K562 (cell line): Measurements from ENCODE around the gene KRT4. TPM values are rescaled to one million over a fixed set of nuclear protein-coding genes. Genes with fewer than 3 reads are reported as not detected.

ENCODE experiments used
- ATAC-seq: fragments of 200-7000 bp; cut with Tn5 transposase; 3 replicates; pipeline ENCODE4 v1.9.1; 2020; ENCODE audit warnings: moderate library complexity
- BruUV-seq: library from RNA; stranded (reverse); fragments of 400-500 nt; replicated peaks from 2 replicates; lab custom pipeline; 2021; lab: Mats Ljungman, UMichigan
- CTCF ChIA-PET: fragments of 300-600 bp; formaldehyde crosslinking; extraction: SDS; loops from one replicate; lab custom pipeline; 2021; ENCODE audit warnings: low intra/inter-chr PET ratio; lab: Yijun Ruan, JAX
- POLR2A ChIA-PET: fragments of 300-600, 350-650 bp; sonication (Branson Sonifier 250); formaldehyde crosslinking; extraction: SDS; loops from one replicate; lab custom pipeline; 2021; ENCODE audit warnings: antibody characterized with exemption, inconsistent platforms; lab: Yijun Ruan, JAX
- DNase-seq, 4 experiments: peaks; one replicate each; pipeline versions ENCODE4 v3.0.0 to v3.0.0-alpha.2; 2011 to 2018; ENCODE audit warnings: low spot score in 3 of 4, mixed read lengths in 3 of 4; ENCODE audit errors: extremely low read depth in 1 of 4
- FAIRE-seq: peaks from 2 replicates; lab custom pipeline; 2011; peaks lifted over from hg19 to GRCh38; lab: Jason Lieb, UNC
- H2AFZ ChIP-seq: 2 replicates; pipeline ENCODE4 v1.6.0; 2011; ENCODE audit warnings: low read depth, low read length, control low read depth, inconsistent platforms
- H3K27ac ChIP-seq: fragments of 200-600 bp; 3 replicates; pipeline ENCODE4 v1.8.0; 2011; ENCODE audit warnings: low read depth, mild to moderate bottlenecking, control low read depth, inconsistent platforms, low read length, moderate library complexity, mixed read lengths; ENCODE audit errors: extremely low read depth
- H3K27me3 ChIP-seq, 2 experiments: fragments of 300-600 bp in 1 of 2; 2 replicates in 1 of 2; 3 replicates in 1 of 2; pipeline versions ENCODE4 v1.6.0 to v1.8.0; 2011; ENCODE audit warnings: inconsistent platforms in 2 of 2, low read length in 2 of 2, mild to moderate bottlenecking in 1 of 2, mixed read lengths in 1 of 2, moderate library complexity in 1 of 2; ENCODE audit not compliant: control insufficient read depth in 2 of 2, insufficient read depth in 2 of 2
- H3K36me3 ChIP-seq: fragments of 300-600 bp; 3 replicates; pipeline ENCODE4 v1.8.0; 2011; ENCODE audit warnings: mild to moderate bottlenecking, low read length, inconsistent platforms; ENCODE audit not compliant: control insufficient read depth, insufficient read depth
- H3K4me1 ChIP-seq, 2 experiments: fragments of 200-600 bp in 1 of 2; replicated peaks in 1 of 2; 2 replicates in 1 of 2; 3 replicates in 1 of 2; pipeline versions ENCODE4 v1.5.1 to v1.8.0; 2011; ENCODE audit warnings: inconsistent platforms in 2 of 2, low read length in 2 of 2, mild to moderate bottlenecking in 1 of 2, mixed read lengths in 1 of 2, moderate library complexity in 1 of 2; ENCODE audit not compliant: control insufficient read depth in 2 of 2, insufficient read depth in 2 of 2
- H3K4me2 ChIP-seq: 2 replicates; pipeline ENCODE4 v1.6.1; 2011; ENCODE audit warnings: low read length, control low read depth, inconsistent platforms, mixed read lengths; ENCODE audit not compliant: insufficient read depth
- H3K4me3 ChIP-seq: fragments of 200-600 bp; sonication (generic), shearing (Covaris generic); 2 replicates; pipeline ENCODE4 v1.5.1; 2016; ENCODE audit warnings: control low read depth, inconsistent platforms
- H3K79me2 ChIP-seq: fragments of 200-600 bp; 3 replicates; pipeline ENCODE4 v1.8.0; 2011; ENCODE audit warnings: low read length, inconsistent platforms; ENCODE audit not compliant: control insufficient read depth, insufficient read depth
- H3K9ac ChIP-seq, 2 experiments: 2 replicates each; pipeline versions ENCODE4 v1.6.0 to v1.6.1; 2011; ENCODE audit warnings: low read depth in 2 of 2, low read length in 2 of 2, control low read depth in 1 of 2, inconsistent platforms in 1 of 2, mild to moderate bottlenecking in 1 of 2, mixed read lengths in 1 of 2; ENCODE audit not compliant: insufficient read depth in 1 of 2
- H3K9me1 ChIP-seq: one replicate; pipeline ENCODE4 v1.6.0; 2011; ENCODE audit warnings: inconsistent platforms, mild to moderate bottlenecking, low read length, moderate library complexity; ENCODE audit not compliant: control insufficient read depth, insufficient read depth
- H3K9me3 ChIP-seq: replicated peaks from 2 replicates; pipeline ENCODE4 v1.5.1; 2011; ENCODE audit warnings: low read depth, low read length, inconsistent platforms; ENCODE audit not compliant: control insufficient read depth, insufficient read depth
- H4K20me1 ChIP-seq: replicated peaks from 2 replicates; pipeline ENCODE4 v1.6.1; 2011; ENCODE audit warnings: low read length, inconsistent platforms, mixed read lengths; ENCODE audit not compliant: control insufficient read depth, insufficient read depth
- ATF3 ChIP-seq, 2 experiments: fragments of 450-650 bp in 1 of 2; sonication (generic) in 1 of 2; formaldehyde crosslinking in 1 of 2; IDR thresholded peaks in 1 of 2; conservative IDR thresholded peaks in 1 of 2; 2 replicates each; pipeline versions ENCODE4 v1.6.1 to v1.8.1; 2016 to 2023; ENCODE audit warnings: mild to moderate bottlenecking in 2 of 2, moderate library complexity in 2 of 2, inconsistent platforms in 1 of 2, missing genetic modification reagents in 1 of 2
- BHLHE40 ChIP-seq: IDR thresholded peaks from 2 replicates; pipeline ENCODE4 v1.6.1; 2011; ENCODE audit warnings: low read length, improper control_type of control experiment
- FOSL1 ChIP-seq: fragments of 200-800 bp; sonication (Bioruptor generic); conservative IDR thresholded peaks from 2 replicates; pipeline ENCODE4 v1.6.1; 2016; ENCODE audit warnings: missing genetic modification characterization, missing compliant biosample characterization
- JUND ChIP-seq, 2 experiments: IDR thresholded peaks; 2 replicates in 1 of 2; 3 replicates in 1 of 2; pipeline ENCODE4 v1.6.1; 2011; ENCODE audit warnings: borderline replicate concordance in 2 of 2, low read depth in 2 of 2, low read length in 2 of 2, improper control_type of control experiment in 1 of 2, missing biosample characterization in 1 of 2, missing genetic modification characterization in 1 of 2, missing genetic modification reagents in 1 of 2
- PRPF4 ChIP-seq: fragments of 200-400 bp; formaldehyde crosslinking; IDR thresholded peaks from one replicate; pipeline ENCODE4 v1.6.1; 2017; ENCODE audit warnings: low read length, low read depth, mild to moderate bottlenecking; ENCODE audit not compliant: insufficient read depth, poor library complexity, severe bottlenecking
- ZNF584 ChIP-seq: fragments of 200-800 bp; sonication (Bioruptor generic); IDR thresholded peaks from 2 replicates; pipeline ENCODE4 v1.6.1; 2016; ENCODE audit warnings: low read depth, mild to moderate bottlenecking, missing genetic modification characterization, missing compliant biosample characterization
- WGBS: fragments of 100-300 bp; shearing (Covaris generic); methylation state at CpG from one replicate; pipeline ENCODE4 v1.1.6; 2016; ENCODE audit warnings: low coverage, mixed read lengths; ENCODE audit not compliant: insufficient coverage; ENCODE audit errors: missing lambda C conversion rate; 5-methylcytosine and 5-hydroxymethylcytosine counted together
- in situ Hi-C: fragments of 300-500 bp; cut with MboI; formaldehyde crosslinking; loops from 4 replicates; pipeline ENCODE4 v1.15.0; 2018; ENCODE audit warnings: inconsistent platforms, mixed read lengths
- intact Hi-C: fragments of 100-400 bp; cut with micrococcal nuclease; formaldehyde crosslinking; loops from 2 replicates; pipeline ENCODE4 v1.14.2; 2022
- polyA plus RNA-seq, 8 experiments: library from polyadenylated mRNA; depleted of rRNA in 4 of 8; stranded (reverse) in 5 of 8; unstranded in 3 of 8; fragments of >200 nt; fragmentation: Nextera tagmentation in 2 of 8; fragmentation: Illumina TruSeq in 1 of 8; extraction: Ambion mirVana in 2 of 8; extraction: Trizol in 1 of 8; gene quantifications; 2 replicates each; pipeline versions ENCODE4 v1.2.1 to v1.2.3, GENCODE V29; 2011 to 2014; ENCODE audit warnings: inconsistent platforms in 1 of 8, missing spikeins in 1 of 8
- total RNA-seq, 7 experiments: library from RNA; depleted of rRNA in 6 of 7; stranded (reverse); fragments of >200 nt in 6 of 7; fragmentation: Illumina TruSeq in 2 of 7; extraction: Trizol in 2 of 7; gene quantifications; 2 replicates each; pipeline versions ENCODE4 v1.2.1 to v1.2.3, GENCODE V29; 2011 to 2021; ENCODE audit warnings: low replicate concordance in 1 of 7
- TF ChIP-seq, protein P1 (sequence below): sonication (generic); formaldehyde crosslinking; IDR thresholded peaks from 2 replicates; pipeline ENCODE4 v1.9.0; 2022; ENCODE audit warnings: mild to moderate bottlenecking, missing genetic modification reagents
- TF ChIP-seq, protein P2 (sequence below), 2 experiments: fragments of 250-450 bp in 1 of 2; fragments of 450-650 bp in 1 of 2; sonication (Bioruptor Pico) in 1 of 2; IDR thresholded peaks; 2 replicates each; pipeline versions ENCODE4 v1.6.1 to v1.8.0; 2016 to 2021; ENCODE audit warnings: mild to moderate bottlenecking in 2 of 2, moderate library complexity in 2 of 2, missing compliant biosample characterization in 1 of 2, missing genetic modification characterization in 1 of 2

KRT4 gene
- total and polyA plus RNA-seq, 9 of the 15 experiments (the other 6 are each of a cell fraction or from before 2014, with no cell fraction given): not detected

- CTCF ChIA-PET: no interaction called here
Observed at GRCh38 chr12:52837413-52837741, 23.5 kb upstream of the KRT4 start.

More at GRCh38 chr12:52837413-52837741, 23.5 kb upstream of the KRT4 start:
- Histone ChIP-seq H3K36me3 (no peaks in the 10 kb centered on the region), H3K27ac (no peak overlapping the region), H3K9ac (no peak overlapping the region), H3K4me2 (no peak overlapping the region), H2AFZ (no peak overlapping the region), H3K9me3 (no peaks in the 10 kb centered on the region), H3K9me1 (no peaks in the 10 kb centered on the region), H3K4me1 (peaks cover 13% of the 10 kb centered on the region in 2 experiments; a peak in 3 of 5 replicates), H3K4me3 (no peak overlapping the region), H3K79me2 (no peaks in the 10 kb centered on the region), H4K20me1 (0 out of 2 replicates have a peak, but pooled peaks cover 13% of the 10 kb centered on the region), H3K27me3 (peaks cover 18 to 66% of the 10 kb centered on the region in 2 experiments)
- intact Hi-C loops (no loop called here), in situ Hi-C loops (no loop called here)
- POLR2A ChIA-PET: no interaction called here
- peak; percentile 72 for FAIRE-seq
- peak in 1 of 4 experiments; percentile 31 for DNase-seq
- ATAC-seq: no peak
- no TSS peak for BruUV-seq
- TF ChIP-seq JUND (IDR thresholded peaks at IDR 0.05; ENCODE audit: borderline replicate concordance, low read depth, low read length) (peak; percentile 31; the same call in 1 of the 2 replicates), JUND (tag; IDR thresholded peaks at IDR 0.05; ENCODE audit: borderline replicate concordance, low read depth, low read length) (no peak), FOSL1 (tag) (peak; percentile 43), ZNF584 (CRISPR knock-in tag) (0 out of 2 replicates have a peak, but pooled peaks have one; percentile 36), BHLHE40 (0 out of 2 replicates have a peak, but pooled peaks have one; percentile 20), ATF3 (IDR thresholded peaks at IDR 0.05) (peak; percentile 38), ATF3 (CRISPR knock-in tag; conservative IDR thresholded peaks at IDR 0.05) (no peak), PRPF4 (no peak)
- TF ChIP-seq, protein P1, sequence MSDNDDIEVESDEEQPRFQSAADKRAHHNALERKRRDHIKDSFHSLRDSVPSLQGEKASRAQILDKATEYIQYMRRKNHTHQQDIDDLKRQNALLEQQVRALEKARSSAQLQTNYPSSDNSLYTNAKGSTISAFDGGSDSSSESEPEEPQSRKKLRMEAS (CRISPR knock-in tag): peak; percentile 34; the same call in 1 of the 2 replicates
- TF ChIP-seq, protein P2, sequence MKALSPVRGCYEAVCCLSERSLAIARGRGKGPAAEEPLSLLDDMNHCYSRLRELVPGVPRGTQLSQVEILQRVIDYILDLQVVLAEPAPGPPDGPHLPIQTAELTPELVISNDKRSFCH (CRISPR knock-in tag; IDR thresholded peaks at IDR 0.05): no peak
- TF ChIP-seq, protein P2 (tag; IDR thresholded peaks at IDR 0.05): no peak
- 2% methylated on average over 9 of the region's 9 CpGs for WGBS
